ENCODE measurements around the gene FUT3.

GRCh38 chr19:5822181-5822844 lies 28.9 kb downstream of the FUT3 start:
- TF ChIP-seq CTCF (IDR thresholded peaks at IDR 0.05; ENCODE audit: poor library complexity) (no peak), EZH2phosphoT487 (IDR thresholded peaks at IDR 0.05; ENCODE audit: low read depth, severe bottlenecking, unreplicated experiment) (no peak)
